IMR-90 (cell line): Measurements from ENCODE around the gene FAM78B.

Source experiments
- BHLHE40 ChIP-seq: fragments of 150-350 bp; IDR thresholded peaks from 2 replicates; pipeline ENCODE4 v1.6.1; 2016; ENCODE audit warnings: mild to moderate bottlenecking, low read depth, low read length
- CHD1 ChIP-seq: IDR thresholded peaks from 2 replicates; pipeline ENCODE4 v1.6.1; 2012; ENCODE audit warnings: low read depth, low read length, improper control_type of control experiment
- FOS ChIP-seq: fragments of 150-350 bp; IDR thresholded peaks from 2 replicates; pipeline ENCODE4 v1.6.1; 2016; ENCODE audit warnings: low read depth, low read length
- MAFK ChIP-seq: IDR thresholded peaks from 2 replicates; pipeline ENCODE4 v1.6.1; 2012; ENCODE audit warnings: low read depth, low read length, improper control_type of control experiment
- MAZ ChIP-seq: IDR thresholded peaks from 2 replicates; pipeline ENCODE4 v1.6.1; 2012; ENCODE audit warnings: low read depth, mild to moderate bottlenecking, low read length, improper control_type of control experiment, moderate library complexity, borderline replicate concordance
- POLR2A ChIP-seq: IDR thresholded peaks from 2 replicates; pipeline ENCODE4 v1.6.1; 2012; ENCODE audit warnings: mild to moderate bottlenecking, low read depth, low read length
- RAD21 ChIP-seq: IDR thresholded peaks from 2 replicates; pipeline ENCODE4 v1.6.1; 2012; ENCODE audit warnings: low read length, improper control_type of control experiment
- RCOR1 ChIP-seq: IDR thresholded peaks from 2 replicates; pipeline ENCODE4 v1.6.1; 2012; ENCODE audit warnings: mild to moderate bottlenecking, low read length, improper control_type of control experiment; ENCODE audit not compliant: insufficient replicate concordance
- RFX5 ChIP-seq: IDR thresholded peaks from 2 replicates; pipeline ENCODE4 v1.8.0; 2012; ENCODE audit warnings: low read depth, mild to moderate bottlenecking, low read length, moderate library complexity
- SMC3 ChIP-seq: fragments of 150-350 bp; IDR thresholded peaks from 2 replicates; pipeline ENCODE4 v1.6.1; 2016; ENCODE audit warnings: low read depth, mild to moderate bottlenecking, antibody characterized with exemption, low read length, moderate library complexity
- USF2 ChIP-seq: fragments of 150-350 bp; IDR thresholded peaks from 2 replicates; pipeline ENCODE4 v1.6.1; 2017; ENCODE audit warnings: mild to moderate bottlenecking, antibody characterized with exemption, low read length, low read depth
- TF ChIP-seq, protein P1 (sequence below): conservative IDR thresholded peaks from 2 replicates; pipeline ENCODE4 v1.5.1; 2012; ENCODE audit warnings: mild to moderate bottlenecking, low read depth, low read length, improper control_type of control experiment
- TF ChIP-seq, protein P2 (sequence below): fragments of 150-350 bp; IDR thresholded peaks from 2 replicates; pipeline ENCODE4 v1.6.1; 2016; ENCODE audit warnings: low read depth, mild to moderate bottlenecking, low read length, moderate library complexity, borderline replicate concordance

DNA sequence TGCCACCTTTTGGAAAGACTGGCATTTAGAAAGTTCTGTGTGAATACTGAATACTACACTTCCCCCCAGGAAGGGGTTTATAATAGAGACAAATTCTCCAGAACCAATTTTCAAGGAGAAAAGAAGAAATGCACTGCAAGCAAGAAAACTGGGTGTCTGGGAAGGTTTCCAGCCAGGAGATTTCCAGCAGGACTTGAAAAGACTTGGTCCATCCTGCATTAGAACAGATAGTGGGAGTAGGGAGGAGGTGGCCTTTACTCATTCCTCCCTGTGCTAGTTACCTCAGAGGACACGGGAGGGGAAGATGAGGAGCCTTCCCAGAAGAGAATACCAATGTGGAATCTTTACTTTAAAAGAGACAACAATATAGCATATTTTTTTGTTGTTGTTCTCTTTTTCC is 52.4 kb downstream of the FAM78B start:
- TF ChIP-seq, protein P1, sequence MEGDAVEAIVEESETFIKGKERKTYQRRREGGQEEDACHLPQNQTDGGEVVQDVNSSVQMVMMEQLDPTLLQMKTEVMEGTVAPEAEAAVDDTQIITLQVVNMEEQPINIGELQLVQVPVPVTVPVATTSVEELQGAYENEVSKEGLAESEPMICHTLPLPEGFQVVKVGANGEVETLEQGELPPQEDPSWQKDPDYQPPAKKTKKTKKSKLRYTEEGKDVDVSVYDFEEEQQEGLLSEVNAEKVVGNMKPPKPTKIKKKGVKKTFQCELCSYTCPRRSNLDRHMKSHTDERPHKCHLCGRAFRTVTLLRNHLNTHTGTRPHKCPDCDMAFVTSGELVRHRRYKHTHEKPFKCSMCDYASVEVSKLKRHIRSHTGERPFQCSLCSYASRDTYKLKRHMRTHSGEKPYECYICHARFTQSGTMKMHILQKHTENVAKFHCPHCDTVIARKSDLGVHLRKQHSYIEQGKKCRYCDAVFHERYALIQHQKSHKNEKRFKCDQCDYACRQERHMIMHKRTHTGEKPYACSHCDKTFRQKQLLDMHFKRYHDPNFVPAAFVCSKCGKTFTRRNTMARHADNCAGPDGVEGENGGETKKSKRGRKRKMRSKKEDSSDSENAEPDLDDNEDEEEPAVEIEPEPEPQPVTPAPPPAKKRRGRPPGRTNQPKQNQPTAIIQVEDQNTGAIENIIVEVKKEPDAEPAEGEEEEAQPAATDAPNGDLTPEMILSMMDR = no peak
- TF ChIP-seq RAD21 (no peak), MAZ (no peak), MAFK (no peak), BHLHE40 (no peak), POLR2A (no peak), CHD1 (no peak), USF2 (no peak), RCOR1 (no peak), SMC3 (no peak), RFX5 (no peak), FOS (no peak)
- TF ChIP-seq, protein P2, sequence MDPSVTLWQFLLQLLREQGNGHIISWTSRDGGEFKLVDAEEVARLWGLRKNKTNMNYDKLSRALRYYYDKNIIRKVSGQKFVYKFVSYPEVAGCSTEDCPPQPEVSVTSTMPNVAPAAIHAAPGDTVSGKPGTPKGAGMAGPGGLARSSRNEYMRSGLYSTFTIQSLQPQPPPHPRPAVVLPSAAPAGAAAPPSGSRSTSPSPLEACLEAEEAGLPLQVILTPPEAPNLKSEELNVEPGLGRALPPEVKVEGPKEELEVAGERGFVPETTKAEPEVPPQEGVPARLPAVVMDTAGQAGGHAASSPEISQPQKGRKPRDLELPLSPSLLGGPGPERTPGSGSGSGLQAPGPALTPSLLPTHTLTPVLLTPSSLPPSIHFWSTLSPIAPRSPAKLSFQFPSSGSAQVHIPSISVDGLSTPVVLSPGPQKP = no peak
